ENCODE measurements around the gene FNDC3B. TPM values are rescaled to one million over a fixed set of nuclear protein-coding genes. Genes with fewer than 3 reads are reported as not detected.
A peak's percentile ranks its signal among the peaks of the same experiment; 100 is the strongest.

The FNDC3B gene
- total RNA-seq, 1 donor from 2014 or later = 160 TPM

DNA sequence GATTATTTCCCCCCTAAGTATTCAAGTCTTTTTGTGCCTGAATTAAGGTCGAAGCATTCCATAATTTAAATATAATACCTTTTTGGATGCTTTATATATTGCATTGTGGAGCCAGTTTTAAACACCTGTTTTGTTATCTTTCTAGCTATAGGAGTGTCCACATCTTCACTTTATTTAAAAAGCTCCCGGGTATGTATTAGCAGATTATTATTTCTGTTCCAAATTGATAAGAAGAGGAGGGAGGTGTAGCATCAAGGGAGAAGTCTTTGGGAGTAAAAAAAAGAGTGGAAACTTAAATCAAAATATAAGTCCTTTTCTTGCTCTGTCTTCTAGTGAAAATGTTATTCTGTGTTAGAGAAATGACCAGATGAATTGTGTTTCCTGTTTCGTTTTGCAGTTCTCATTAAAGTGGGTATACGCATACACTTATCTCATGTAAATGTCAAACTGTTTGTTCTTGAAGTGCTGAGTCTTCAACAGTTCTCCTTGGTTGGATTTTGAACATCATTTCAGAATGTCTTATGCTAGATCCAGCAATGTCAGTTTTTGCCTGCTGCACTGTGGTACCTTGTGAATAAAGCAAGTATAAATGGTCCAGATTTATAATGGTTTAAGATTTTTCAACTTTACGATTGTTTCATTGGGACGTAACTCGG, 105.8 kb downstream of the FNDC3B start:
- Histone ChIP-seq H3K4me3 (no peak overlapping the region), H3K27ac (no peak overlapping the region), H3K27me3 (no peaks in the 10 kb centered on the region), H3K9me3 (no peaks in the 10 kb centered on the region), H3K4me1 (peaks cover 37% of the 10 kb centered on the region), H3K36me3 (no peaks in the 10 kb centered on the region)
- DNase-seq = no peak
- ATAC-seq = peak; percentile 15
- TF ChIP-seq CTCF (IDR thresholded peaks at IDR 0.05) = no peak
- intact Hi-C loops (cut with DNase I) = no loop called here

DNA sequence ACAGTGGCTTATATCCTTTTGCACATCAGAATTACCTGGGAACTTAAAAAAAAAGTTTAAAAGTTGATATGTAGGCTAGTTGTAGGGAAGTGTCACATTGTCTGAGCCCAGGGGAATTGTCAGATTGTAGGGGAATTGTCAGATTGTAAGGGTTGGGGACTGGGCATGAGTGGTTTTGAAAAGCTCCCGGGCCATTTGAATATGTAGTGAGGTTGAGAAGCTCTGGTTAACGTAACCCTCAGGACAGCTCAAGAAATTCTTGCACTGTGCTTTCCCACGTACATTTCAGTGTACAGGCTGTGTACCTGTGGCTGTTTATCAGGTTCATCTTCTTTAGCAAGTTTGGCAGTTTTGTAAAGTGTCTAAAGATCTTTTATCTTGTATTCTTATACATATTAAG, 107.0 kb downstream of the FNDC3B start:
- no peaks in the 10 kb centered on the region for H3K9me3 ChIP-seq
- TF ChIP-seq CTCF (IDR thresholded peaks at IDR 0.05) = no peak
- ATAC-seq = no peak
- no peaks in the 10 kb centered on the region for H3K36me3 ChIP-seq
- no peaks in the 10 kb centered on the region for H3K27me3 ChIP-seq
- H3K4me3 ChIP-seq = no peak overlapping the region
- no peak for DNase-seq
- no peak overlapping the region for H3K27ac ChIP-seq
- intact Hi-C loops (cut with DNase I) = no loop called here
- peaks cover 25% of the 10 kb centered on the region for H3K4me1 ChIP-seq

DNA sequence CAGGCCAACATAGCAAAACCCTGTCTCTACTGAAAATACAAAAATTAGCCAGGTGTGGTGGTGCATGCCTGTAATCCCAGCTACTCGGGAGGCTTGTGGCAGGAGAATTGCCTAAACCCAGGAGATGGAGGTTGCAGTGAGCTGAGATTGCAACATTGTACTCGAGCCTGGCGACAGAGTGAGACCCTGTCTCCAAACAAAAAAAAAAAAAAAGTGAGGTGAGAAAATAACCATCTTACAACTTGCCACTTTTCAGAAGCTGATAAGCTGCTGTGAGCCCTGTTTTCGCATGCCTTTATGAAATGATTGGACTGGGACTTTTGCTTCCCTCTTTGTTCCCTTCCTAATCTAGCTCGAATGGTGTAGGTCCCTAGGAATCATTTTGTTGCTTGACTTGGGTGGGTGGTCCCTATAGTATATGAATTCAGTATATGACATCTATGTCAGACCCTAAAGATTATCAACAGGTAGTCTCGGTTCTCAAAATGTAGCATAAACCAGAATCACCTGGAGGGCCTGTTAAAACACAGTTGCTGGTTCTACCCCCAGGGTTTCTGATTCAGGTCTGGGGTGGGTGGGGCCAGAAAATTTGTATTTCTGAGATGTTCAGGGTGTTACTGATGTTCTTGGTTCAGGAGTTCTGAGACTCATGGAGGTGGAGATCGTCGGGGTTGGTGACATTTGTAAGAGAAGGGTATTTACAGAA, 107.9 kb downstream of the FNDC3B start:
- H3K27ac ChIP-seq = no peak overlapping the region
- TF ChIP-seq CTCF (IDR thresholded peaks at IDR 0.05) = no peak
- ATAC-seq (no peak), DNase-seq (no peak)
- H3K4me3 ChIP-seq = no peak overlapping the region
- H3K36me3 ChIP-seq = no peaks in the 10 kb centered on the region
- H3K4me1 ChIP-seq = peaks cover 22% of the 10 kb centered on the region
- no peaks in the 10 kb centered on the region for H3K9me3 ChIP-seq
- intact Hi-C loops (cut with DNase I) = no loop called here
- no peaks in the 10 kb centered on the region for H3K27me3 ChIP-seq

DNA sequence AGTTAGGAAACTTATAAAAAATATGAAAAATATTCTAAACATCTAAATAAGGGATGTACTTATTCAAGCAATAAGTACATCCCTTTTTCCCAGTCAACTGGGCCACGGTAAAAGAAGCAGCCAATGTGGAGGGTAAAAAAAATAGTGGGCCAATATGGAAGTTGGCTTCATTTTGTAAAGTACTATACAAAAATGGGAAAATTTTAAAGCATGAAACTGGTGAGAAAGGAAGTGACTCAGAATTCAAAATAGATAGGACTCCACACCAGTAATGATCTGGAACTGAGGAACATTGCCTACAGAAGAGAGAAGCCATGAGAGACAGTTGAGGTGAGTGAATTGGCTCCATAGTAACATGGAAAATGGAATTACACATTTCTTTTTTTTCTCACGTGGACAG, 108.9 kb downstream of the FNDC3B start:
- H3K4me1 ChIP-seq = peaks cover 22% of the 10 kb centered on the region
- no peak overlapping the region for H3K27ac ChIP-seq
- intact Hi-C loops (cut with DNase I) = no loop called here
- no peak overlapping the region for H3K4me3 ChIP-seq
- no peaks in the 10 kb centered on the region for H3K36me3 ChIP-seq
- ATAC-seq = no peak
- no peak for DNase-seq
- no peaks in the 10 kb centered on the region for H3K9me3 ChIP-seq
- no peak for TF ChIP-seq CTCF (IDR thresholded peaks at IDR 0.05)
- H3K27me3 ChIP-seq = no peaks in the 10 kb centered on the region

- TF ChIP-seq CTCF (IDR thresholded peaks at IDR 0.05) = no peak
- H3K4me3 ChIP-seq = no peak overlapping the region
- intact Hi-C loops (cut with DNase I) = no loop called here
- H3K36me3 ChIP-seq = no peaks in the 10 kb centered on the region
- H3K27ac ChIP-seq = no peak overlapping the region
- DNase-seq (no peak), ATAC-seq (no peak)
- no peaks in the 10 kb centered on the region for H3K9me3 ChIP-seq
- H3K27me3 ChIP-seq = no peaks in the 10 kb centered on the region
- peaks cover 28% of the 10 kb centered on the region for H3K4me1 ChIP-seq
Observed at GRCh38 chr3:172148702-172149565, 109.6 kb downstream of the FNDC3B start.

All from upper lobe of right lung (tissue), 1 donor.